H1 (cell line): ENCODE results near the gene IRF5. TPM values are rescaled to one million over a fixed set of nuclear protein-coding genes. Genes with fewer than 3 reads are reported as not detected.

Experiments used
- CTCF ChIA-PET: fragments of 300-600 bp; sonication (Branson Sonifier 250); formaldehyde crosslinking; loops from one replicate; lab custom pipeline; 2021; ENCODE audit not compliant: partially characterized antibody; lab: Charles Lee
- POLR2A ChIA-PET: fragments of 300-600 bp; sonication (Branson Sonifier 250); formaldehyde crosslinking; loops from one replicate; lab custom pipeline; 2021; ENCODE audit warnings: inconsistent platforms; ENCODE audit not compliant: partially characterized antibody; lab: Charles Lee
- DNase-seq, 2 experiments: peaks; one replicate each; pipeline versions ENCODE4 v3.0.0 to v3.0.0-alpha.2; 2010 to 2022; ENCODE audit warnings: low spot score in 2 of 2, low read depth in 1 of 2, mixed read lengths in 1 of 2
- FAIRE-seq: peaks from 2 replicates; lab custom pipeline; 2011; peaks lifted over from hg19 to GRCh38; lab: Jason Lieb, UNC
- H2AFZ ChIP-seq: 2 replicates; pipeline ENCODE4 v1.8.1; 2012; ENCODE audit warnings: low read length, inconsistent platforms
- H2AK5ac ChIP-seq: 2 replicates; pipeline ENCODE4 v1.6.1; 2013; ENCODE audit warnings: low read depth, low read length
- H2BK120ac ChIP-seq: replicated peaks from 2 replicates; pipeline ENCODE3; 2013; ENCODE audit warnings: low read depth, low read length, inconsistent platforms
- H2BK12ac ChIP-seq: 2 replicates; pipeline ENCODE4 v1.6.1; 2013; ENCODE audit warnings: low read depth, low read length
- H2BK15ac ChIP-seq: 2 replicates; pipeline ENCODE4 v1.6.1; 2013; ENCODE audit warnings: low read length
- H2BK20ac ChIP-seq: 2 replicates; pipeline ENCODE4 v1.6.1; 2013; ENCODE audit warnings: low read length
- H2BK5ac ChIP-seq: 2 replicates; pipeline ENCODE4 v1.6.1; 2013; ENCODE audit warnings: low read depth, low read length
- H3K14ac ChIP-seq: 2 replicates; pipeline ENCODE4 v1.6.1; 2013; ENCODE audit warnings: inconsistent platforms; ENCODE audit not compliant: insufficient read length
- H3K18ac ChIP-seq: 2 replicates; pipeline ENCODE4 v1.6.1; 2013; ENCODE audit warnings: low read length; ENCODE audit errors: extremely low read depth
- H3K23ac ChIP-seq: 2 replicates; pipeline ENCODE4 v1.6.1; 2013; ENCODE audit warnings: inconsistent platforms; ENCODE audit not compliant: insufficient read length
- H3K23me2 ChIP-seq: 2 replicates; pipeline ENCODE4 v1.6.1; 2013; ENCODE audit warnings: low read depth, low read length
- H3K27ac ChIP-seq: 2 replicates; pipeline ENCODE4 v1.6.1; 2011; ENCODE audit warnings: low read depth, low read length, inconsistent platforms
- H3K27me3 ChIP-seq, 4 experiments: replicated peaks in 1 of 4; 1 replicate in 1 of 4; 2 replicates in 3 of 4; pipeline versions ENCODE4 v1.6.1 to v1.8.1; 2011 to 2013; ENCODE audit warnings: low read length in 3 of 4, mild to moderate bottlenecking in 3 of 4, inconsistent platforms in 2 of 4, mixed read lengths in 2 of 4, moderate library complexity in 1 of 4; ENCODE audit not compliant: control insufficient read depth in 3 of 4, insufficient read depth in 3 of 4; ENCODE audit errors: extremely low read depth in 1 of 4
- H3K36me3 ChIP-seq, 4 experiments: 2 replicates each; pipeline versions ENCODE4 v1.6.1 to v1.8.1; 2011 to 2013; ENCODE audit warnings: mild to moderate bottlenecking in 4 of 4, low read length in 3 of 4, moderate library complexity in 2 of 4, control low read depth in 1 of 4, inconsistent platforms in 1 of 4; ENCODE audit not compliant: insufficient read depth in 4 of 4, control insufficient read depth in 2 of 4
- H3K4ac ChIP-seq: replicated peaks from 2 replicates; pipeline ENCODE3; 2013; ENCODE audit warnings: low read length, low read depth, mixed read lengths, inconsistent platforms; ENCODE audit not compliant: insufficient read length
- H3K4me1 ChIP-seq, 4 experiments: replicated peaks in 1 of 4; 1 replicate in 1 of 4; 2 replicates in 3 of 4; pipeline versions ENCODE4 v1.6.1 to v1.8.1; 2011 to 2013; ENCODE audit warnings: low read length in 3 of 4, inconsistent platforms in 2 of 4, mixed read lengths in 1 of 4; ENCODE audit not compliant: insufficient read depth in 4 of 4, control insufficient read depth in 3 of 4
- H3K4me2 ChIP-seq, 2 experiments: 2 replicates each; pipeline versions ENCODE4 v1.6.1 to v1.8.1; 2011 to 2013; ENCODE audit warnings: low read depth in 2 of 2, low read length in 2 of 2, control low read depth in 1 of 2, inconsistent platforms in 1 of 2, mild to moderate bottlenecking in 1 of 2; ENCODE audit not compliant: insufficient read depth in 1 of 2
- H3K4me3 ChIP-seq, 4 experiments: fragments of 200-600, 300-600 bp in 1 of 4; sonication (generic), shearing (Covaris generic), sonication (Bioruptor Twin) in 1 of 4; 2 replicates each; pipeline versions ENCODE4 v1.5.1 to v1.8.1; 2011 to 2016; ENCODE audit warnings: low read length in 4 of 4, low read depth in 3 of 4, control low read depth in 2 of 4, inconsistent platforms in 2 of 4, mild to moderate bottlenecking in 2 of 4, mixed read lengths in 1 of 4, moderate library complexity in 1 of 4; ENCODE audit not compliant: insufficient read depth in 2 of 4; ENCODE audit errors: extremely low read depth in 1 of 4
- H3K56ac ChIP-seq: replicated peaks from 2 replicates; pipeline ENCODE3; 2013; ENCODE audit warnings: low read depth, mild to moderate bottlenecking, mixed read lengths, low read length, inconsistent platforms; ENCODE audit not compliant: insufficient read length
- H3K79me1 ChIP-seq: 2 replicates; pipeline ENCODE4 v1.6.1; 2013; ENCODE audit warnings: low read depth, low read length, control low read depth
- H3K79me2 ChIP-seq, 2 experiments: 2 replicates each; pipeline versions ENCODE4 v1.6.1 to v1.8.1; 2012 to 2013; ENCODE audit warnings: low read length in 2 of 2, mild to moderate bottlenecking in 2 of 2, inconsistent platforms in 1 of 2; ENCODE audit not compliant: insufficient read depth in 2 of 2, control insufficient read depth in 1 of 2
- H3K9ac ChIP-seq, 4 experiments: replicated peaks in 1 of 4; 1 replicate in 1 of 4; 2 replicates in 3 of 4; pipeline versions ENCODE4 v1.6.1 to v1.8.1; 2011 to 2013; ENCODE audit warnings: low read depth in 3 of 4, low read length in 3 of 4, control low read depth in 2 of 4, mild to moderate bottlenecking in 2 of 4, moderate library complexity in 2 of 4, inconsistent platforms in 1 of 4; ENCODE audit errors: extremely low read depth in 1 of 4
- H3K9me3 ChIP-seq, 2 experiments: 2 replicates each; pipeline versions ENCODE4 v1.6.1 to v1.8.1; 2012 to 2013; ENCODE audit warnings: mild to moderate bottlenecking in 2 of 2, moderate library complexity in 2 of 2, control low read depth in 1 of 2, inconsistent platforms in 1 of 2, low read depth in 1 of 2, low read length in 1 of 2, mixed read lengths in 1 of 2; ENCODE audit not compliant: insufficient read depth in 2 of 2
- H4K20me1 ChIP-seq, 2 experiments: replicated peaks in 1 of 2; 2 replicates each; pipeline versions ENCODE3 to v1.8.1; 2011 to 2013; ENCODE audit warnings: inconsistent platforms in 2 of 2, low read length in 2 of 2, mild to moderate bottlenecking in 1 of 2; ENCODE audit not compliant: insufficient read depth in 2 of 2, control insufficient read depth in 1 of 2
- H4K5ac ChIP-seq: 2 replicates; pipeline ENCODE4 v1.6.1; 2013; ENCODE audit warnings: low read length, low read depth, mixed read lengths, inconsistent platforms; ENCODE audit not compliant: insufficient read length
- H4K8ac ChIP-seq: 2 replicates; pipeline ENCODE4 v1.8.0; 2013; ENCODE audit warnings: mild to moderate bottlenecking, moderate library complexity, low read length, inconsistent platforms; ENCODE audit not compliant: insufficient read depth; ENCODE audit errors: extremely low read depth
- H4K91ac ChIP-seq: replicated peaks from 2 replicates; pipeline ENCODE3; 2013; ENCODE audit warnings: low read length, mixed read lengths, inconsistent platforms; ENCODE audit not compliant: insufficient read length
- CTBP2 ChIP-seq: IDR thresholded peaks from 2 replicates; pipeline ENCODE4 v1.7.0; 2011; ENCODE audit warnings: borderline replicate concordance, mild to moderate bottlenecking, moderate library complexity, mixed read lengths, low read length; ENCODE audit not compliant: insufficient read depth, insufficient read length
- KDM1A ChIP-seq: fragments of 200-600, 300-600 bp; sonication (generic); IDR thresholded peaks from 2 replicates; pipeline ENCODE4 v1.7.1; 2016; ENCODE audit warnings: mild to moderate bottlenecking, low read length, borderline replicate concordance
- PHF8 ChIP-seq: fragments of 200-600 bp; sonication (generic); conservative IDR thresholded peaks from 2 replicates; pipeline ENCODE4 v1.7.1; 2012; ENCODE audit warnings: low read depth, mild to moderate bottlenecking, inconsistent platforms, low read length, moderate library complexity
- RXRA ChIP-seq: IDR thresholded peaks from 2 replicates; pipeline ENCODE4 v1.6.1; 2011; ENCODE audit warnings: low read depth, mild to moderate bottlenecking, low read length, moderate library complexity; ENCODE audit not compliant: insufficient read depth
- SIN3A ChIP-seq, 2 experiments: IDR thresholded peaks in 1 of 2; conservative IDR thresholded peaks in 1 of 2; 2 replicates each; pipeline ENCODE4 v1.6.1; 2011 to 2012; ENCODE audit warnings: low read length in 2 of 2, improper control_type of control experiment in 1 of 2, low read depth in 1 of 2, mild to moderate bottlenecking in 1 of 2
- SIRT6 ChIP-seq: IDR thresholded peaks from one replicate; pipeline ENCODE4 v1.7.1; 2012; ENCODE audit warnings: low read length, inconsistent platforms
- SIX5 ChIP-seq: IDR thresholded peaks from 2 replicates; pipeline ENCODE4 v1.6.1; 2011; ENCODE audit warnings: mild to moderate bottlenecking, low read depth, low read length
- SP2 ChIP-seq: IDR thresholded peaks from 2 replicates; pipeline ENCODE4 v1.6.1; 2012; ENCODE audit warnings: mild to moderate bottlenecking, low read length, inconsistent platforms
- SP4 ChIP-seq: IDR thresholded peaks from 2 replicates; pipeline ENCODE4 v1.6.1; 2012; ENCODE audit warnings: low read length, inconsistent platforms
- ZNF274 ChIP-seq: IDR thresholded peaks from 2 replicates; pipeline ENCODE4 v1.7.0; 2012; ENCODE audit warnings: low read length, borderline replicate concordance; ENCODE audit errors: extremely low read depth
- WGBS, 2 experiments: shearing (Covaris generic) in 1 of 2; methylation state at CpG; one replicate each; pipeline versions ENCODE4 v1.1.6 to v1.1.7; 2013 to 2015; ENCODE audit warnings: low lambda C conversion rate in 2 of 2, mixed read lengths in 2 of 2, inconsistent platforms in 1 of 2, low coverage in 1 of 2, missing lambda C conversion rate in 1 of 2; ENCODE audit not compliant: insufficient replicate concordance in 2 of 2, insufficient coverage in 1 of 2, insufficient read length in 1 of 2; ENCODE audit errors: extremely low coverage in 1 of 2, missing lambda C conversion rate in 1 of 2; 5-methylcytosine and 5-hydroxymethylcytosine counted together
- polyA plus RNA-seq, 7 experiments: library from polyadenylated mRNA; depleted of rRNA in 3 of 7; stranded (reverse) in 5 of 7; unstranded in 2 of 7; fragments of >200 nt in 5 of 7; fragments of 200-250 nt in 2 of 7; gene quantifications; 1 replicate in 5 of 7; 2 replicates in 1 of 7; 4 replicates in 1 of 7; pipeline versions ENCODE4 v1.2.1 to v1.2.3, GENCODE V29; 2011 to 2013; ENCODE audit warnings: missing spikeins in 2 of 7, mixed read lengths in 2 of 7
- total RNA-seq: library from RNA; stranded (reverse); fragmentation: NEBNext Ultra II Directional; extraction: Animal tissue kit (Norgen Biotek cat#: 25700); gene quantifications from 2 replicates; pipeline ENCODE4 v1.2.1, GENCODE V29; 2021
- TF ChIP-seq, protein P1 (sequence below): IDR thresholded peaks from 2 replicates; pipeline ENCODE4 v1.6.1; 2011; ENCODE audit warnings: low read length, improper control_type of control experiment

IRF5 gene
- total and polyA plus RNA-seq, 2 of the 8 experiments (the other 6 are each of a cell fraction or from before 2014, with no cell fraction given), result 0.28 to 1.1 TPM

DNA sequence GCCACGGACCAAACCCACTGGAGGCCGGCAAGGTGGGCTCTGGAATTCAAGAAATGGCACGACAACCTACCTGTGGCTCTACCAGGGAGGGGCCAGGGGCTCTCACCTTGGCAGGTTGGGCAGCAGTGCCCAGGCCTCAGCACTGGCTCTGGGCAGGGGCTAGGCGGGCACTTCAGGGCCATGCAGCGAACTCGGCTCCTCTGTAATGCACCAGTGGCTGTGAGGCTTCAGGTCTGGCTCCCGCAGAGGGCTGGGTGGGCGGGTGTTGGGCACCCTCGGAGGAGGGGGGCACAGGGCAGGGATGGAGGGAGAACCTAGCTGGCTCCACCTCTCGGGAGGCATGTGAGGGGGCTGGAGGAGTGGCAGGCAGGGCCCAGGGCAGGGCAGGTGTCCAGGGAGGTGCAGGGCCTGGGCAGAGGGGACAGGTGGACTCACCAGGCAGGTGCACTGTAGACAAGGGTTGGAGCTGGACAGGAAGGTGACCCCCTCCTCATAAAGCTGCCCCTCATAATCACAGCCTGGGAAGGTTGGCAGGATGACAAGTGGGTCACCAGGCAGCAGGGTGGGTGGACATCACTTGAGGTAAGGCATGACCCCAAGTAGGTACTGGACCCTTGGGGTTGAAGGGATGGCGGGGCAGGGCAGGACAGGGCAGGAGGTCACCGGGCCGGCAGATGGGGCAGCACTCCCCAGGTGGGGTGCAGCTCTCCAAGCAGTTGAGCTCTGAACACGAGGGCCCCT is 33.9 kb upstream of the IRF5 start:
- Histone ChIP-seq H3K27ac (no peak overlapping the region), H2BK120ac (no peak overlapping the region), H2BK12ac (peak overlapping the region; percentile 29; the same call in 1 of the 2 replicates), H2AK5ac (no peak overlapping the region), H3K9me3 (peaks cover 3 to 9% of the 10 kb centered on the region in 2 experiments; a peak in 2 of 4 replicates), H3K4me3 (no peak overlapping the region), H3K4me1 (peaks cover 0 to 2% (median 0%) of the 10 kb centered on the region in 4 experiments; a peak in 2 of 7 replicates), H2BK20ac (no peak overlapping the region), H3K56ac (no peak overlapping the region), H3K14ac (no peak overlapping the region), H4K5ac (no peak overlapping the region), H2BK15ac (no peak overlapping the region), H3K4ac (no peak overlapping the region), H4K91ac (no peak overlapping the region), H3K27me3 (peaks cover 0 to 4% (median 2%) of the 10 kb centered on the region in 4 experiments; a peak in 4 of 7 replicates), H3K23me2 (no peaks in the 10 kb centered on the region), H3K9ac (no peak overlapping the region), H3K23ac (no peak overlapping the region), H3K18ac (no peak overlapping the region), H4K8ac (peak overlapping the region; percentile 68; the same call in 1 of the 2 replicates), H3K36me3 (no peaks in the 10 kb centered on the region), H3K79me2 (no peaks in the 10 kb centered on the region), H2BK5ac (no peak overlapping the region), H3K4me2 (no peak overlapping the region), H4K20me1 (no peaks in the 10 kb centered on the region), H3K79me1 (no peaks in the 10 kb centered on the region), H2AFZ (no peak overlapping the region; the same call in 1 of the 2 replicates)
- ChIA-PET CTCF (interaction anchor here (0.5 to 2.7 kb wide), 23 partner anchors 7 to 463 kb away, joined by 3 to 20 read pairs (median 4); partner anchors contain the start of gene KCP), POLR2A (no interaction called here)
- FAIRE-seq (no peak), DNase-seq (peak in 1 of 2 experiments; percentile 37)
- WGBS, 2 experiments, result 91% methylated on average over 10 of the region's 14 CpGs; no CpG with 5 or more reads in 1 of the 2 experiments
- TF ChIP-seq KDM1A (no peak), SIRT6 (no peak), RXRA (no peak), ZNF274 (no peak), SP4 (no peak), PHF8 (no peak), SIX5 (no peak), SP2 (no peak), SIN3A (conservative IDR thresholded peaks at IDR 0.05 in 1 of 2, IDR thresholded peaks at IDR 0.05 in 1 of 2; ENCODE audit: low read depth in 1 of 2, low read length in 2 of 2) (no peak), CTBP2 (no peak)
- TF ChIP-seq, protein P1, sequence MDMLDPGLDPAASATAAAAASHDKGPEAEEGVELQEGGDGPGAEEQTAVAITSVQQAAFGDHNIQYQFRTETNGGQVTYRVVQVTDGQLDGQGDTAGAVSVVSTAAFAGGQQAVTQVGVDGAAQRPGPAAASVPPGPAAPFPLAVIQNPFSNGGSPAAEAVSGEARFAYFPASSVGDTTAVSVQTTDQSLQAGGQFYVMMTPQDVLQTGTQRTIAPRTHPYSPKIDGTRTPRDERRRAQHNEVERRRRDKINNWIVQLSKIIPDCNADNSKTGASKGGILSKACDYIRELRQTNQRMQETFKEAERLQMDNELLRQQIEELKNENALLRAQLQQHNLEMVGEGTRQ, result no peak
